Glutamatergic neuron (in vitro differentiated cells): ENCODE data around the gene PRLR. TPM values are rescaled to one million over a fixed set of nuclear protein-coding genes. Genes with fewer than 3 reads are reported as not detected.

Experiments
- DNase-seq: peaks from one replicate; pipeline ENCODE4 v3.0.0; 2022
- H3K27ac Mint-ChIP-seq: one replicate; pipeline ENCODE4 v1.8.0; 2020; ENCODE audit warnings: mild to moderate bottlenecking, mixed read lengths, inconsistent platforms; ENCODE audit not compliant: unreplicated experiment
- H3K27me3 Mint-ChIP-seq: one replicate; pipeline ENCODE4 v1.8.0; 2020; ENCODE audit warnings: mild to moderate bottlenecking, moderate library complexity, mixed read lengths, inconsistent platforms; ENCODE audit not compliant: unreplicated experiment
- H3K36me3 Mint-ChIP-seq: one replicate; pipeline ENCODE4 v1.8.0; 2020; ENCODE audit warnings: mild to moderate bottlenecking, mixed read lengths, inconsistent platforms; ENCODE audit not compliant: unreplicated experiment
- H3K4me1 Mint-ChIP-seq: one replicate; pipeline ENCODE4 v1.8.0; 2020; ENCODE audit warnings: mild to moderate bottlenecking, low read depth, mixed read lengths, inconsistent platforms; ENCODE audit not compliant: unreplicated experiment
- H3K4me3 Mint-ChIP-seq: one replicate; pipeline ENCODE4 v1.8.0; 2020; ENCODE audit warnings: mild to moderate bottlenecking, mixed read lengths, inconsistent platforms; ENCODE audit not compliant: unreplicated experiment
- H3K9me3 Mint-ChIP-seq: one replicate; pipeline ENCODE4 v1.8.0; 2020; ENCODE audit warnings: mild to moderate bottlenecking, moderate library complexity, mixed read lengths, inconsistent platforms; ENCODE audit not compliant: unreplicated experiment
- CTCF ChIP-seq: fragments of 200-600 bp; sonication (generic); IDR thresholded peaks from one replicate; pipeline ENCODE4 v1.5.0; 2021; ENCODE audit not compliant: partially characterized antibody, unreplicated experiment
- total RNA-seq: library from RNA; stranded (reverse); fragmentation: NEBNext Ultra II Directional; extraction: Animal tissue kit (Norgen Biotek cat#: 25700); gene quantifications from one replicate; pipeline ENCODE4 v1.2.1, GENCODE V29; 2021; ENCODE audit not compliant: unreplicated experiment

The PRLR gene
- total RNA-seq, 1 donor from 2014 or later, result not detected

GRCh38 chr5:35089334-35090314 lies 140.7 kb downstream of the PRLR start:
- no peaks in the 10 kb centered on the region for H3K27me3 Mint-ChIP-seq
- no peak overlapping the region for H3K27ac Mint-ChIP-seq
- peaks cover 3% of the 10 kb centered on the region for H3K9me3 Mint-ChIP-seq
- no peaks in the 10 kb centered on the region for H3K4me1 Mint-ChIP-seq
- H3K36me3 Mint-ChIP-seq, result no peaks in the 10 kb centered on the region
- peak; percentile 65 for DNase-seq
- peak; percentile 67 for TF ChIP-seq CTCF
- no peak overlapping the region for H3K4me3 Mint-ChIP-seq

- H3K9me3 Mint-ChIP-seq, result peaks cover 3% of the 10 kb centered on the region
- no peaks in the 10 kb centered on the region for H3K4me1 Mint-ChIP-seq
- DNase-seq, result no peak
- no peak for TF ChIP-seq CTCF
- H3K27ac Mint-ChIP-seq, result no peak overlapping the region
- H3K4me3 Mint-ChIP-seq, result no peak overlapping the region
- H3K36me3 Mint-ChIP-seq, result no peaks in the 10 kb centered on the region
- no peaks in the 10 kb centered on the region for H3K27me3 Mint-ChIP-seq
These were observed 142.3 kb downstream of the PRLR start for GRCh38 chr5:35087991-35088390.

GRCh38 chr5:35083150-35083549 lies 147.1 kb downstream of the PRLR start:
- H3K4me3 Mint-ChIP-seq, result no peak overlapping the region
- H3K4me1 Mint-ChIP-seq, result no peaks in the 10 kb centered on the region
- H3K36me3 Mint-ChIP-seq, result no peaks in the 10 kb centered on the region
- TF ChIP-seq CTCF, result no peak
- peaks cover 3% of the 10 kb centered on the region for H3K9me3 Mint-ChIP-seq
- no peaks in the 10 kb centered on the region for H3K27me3 Mint-ChIP-seq
- no peak for DNase-seq
- no peak overlapping the region for H3K27ac Mint-ChIP-seq

- DNase-seq, result no peak
- no peaks in the 10 kb centered on the region for H3K27me3 Mint-ChIP-seq
These were observed 147.8 kb downstream of the PRLR start for GRCh38 chr5:35082530-35082929.

More at GRCh38 chr5:35082530-35082929, 147.8 kb downstream of the PRLR start:
- Mint-ChIP-seq H3K27ac (no peak overlapping the region), H3K9me3 (peaks cover 3% of the 10 kb centered on the region), H3K4me1 (no peaks in the 10 kb centered on the region), H3K36me3 (no peaks in the 10 kb centered on the region), H3K4me3 (no peak overlapping the region)
- no peak for TF ChIP-seq CTCF
